ENCODE data around the gene CYP2E1.
"Not testable (repeated sequence)": the region's sequence is repeated elsewhere in the genome, so short reads cannot be mapped to it uniquely, and the experiment has no call there.

GRCh38 chr10:133568831-133569527 is 41.8 kb downstream of the CYP2E1 start:
- not testable (repeated sequence) for TF ChIP-seq CTCF (IDR thresholded peaks at IDR 0.05; ENCODE audit: borderline replicate concordance, extremely low read depth, low read length, poor library complexity, severe bottlenecking); EZH2 (IDR thresholded peaks at IDR 0.05; ENCODE audit: borderline replicate concordance, low read depth, low read length, severe bottlenecking)
